H9 (cell line): ENCODE measurements around the gene WNK3. TPM values are rescaled to one million over a fixed set of nuclear protein-coding genes. Genes with fewer than 3 reads are reported as not detected.

Experiments used
- DNase-seq: peaks from one replicate; pipeline ENCODE4 v3.0.0-alpha.2; 2017
- H2AFZ ChIP-seq: one replicate; pipeline ENCODE4 v1.6.1; 2013; ENCODE audit warnings: mild to moderate bottlenecking, low read length, control low read depth, moderate library complexity
- H2AK5ac ChIP-seq: 2 replicates; pipeline ENCODE4 v1.6.1; 2013; ENCODE audit warnings: low read length, control low read depth, mixed read lengths; ENCODE audit not compliant: insufficient read length
- H2BK120ac ChIP-seq: one replicate; pipeline ENCODE4 v1.6.1; 2013; ENCODE audit warnings: low read depth, mild to moderate bottlenecking, low read length, control low read depth, inconsistent platforms; ENCODE audit not compliant: poor library complexity, severe bottlenecking
- H2BK12ac ChIP-seq: 2 replicates; pipeline ENCODE4 v1.6.1; 2013; ENCODE audit warnings: low read length, control low read depth, mixed read lengths, low read depth; ENCODE audit not compliant: insufficient read length
- H2BK15ac ChIP-seq: 2 replicates; pipeline ENCODE4 v1.6.1; 2013; ENCODE audit warnings: low read depth, low read length, control low read depth
- H2BK20ac ChIP-seq: one replicate; pipeline ENCODE4 v1.6.1; 2013; ENCODE audit warnings: low read depth, mild to moderate bottlenecking, low read length, control low read depth, inconsistent platforms; ENCODE audit not compliant: poor library complexity, severe bottlenecking
- H2BK5ac ChIP-seq: 2 replicates; pipeline ENCODE4 v1.6.1; 2013; ENCODE audit warnings: low read length, control low read depth, mixed read lengths; ENCODE audit not compliant: insufficient read length
- H3K14ac ChIP-seq: 2 replicates; pipeline ENCODE4 v1.6.1; 2013; ENCODE audit warnings: low read length, control low read depth; ENCODE audit not compliant: insufficient read depth
- H3K18ac ChIP-seq: 2 replicates; pipeline ENCODE4 v1.6.1; 2013; ENCODE audit warnings: low read depth, mild to moderate bottlenecking, mixed read lengths, low read length, control low read depth; ENCODE audit not compliant: insufficient read length
- H3K23ac ChIP-seq: 2 replicates; pipeline ENCODE4 v1.6.1; 2013; ENCODE audit warnings: low read length, control low read depth, mixed read lengths, low read depth; ENCODE audit not compliant: insufficient read length
- H3K23me2 ChIP-seq: 2 replicates; pipeline ENCODE4 v1.6.1; 2013; ENCODE audit warnings: low read depth, mild to moderate bottlenecking, mixed read lengths, low read length, control low read depth; ENCODE audit not compliant: insufficient read length, poor library complexity, severe bottlenecking
- H3K27ac ChIP-seq: 2 replicates; pipeline ENCODE4 v1.5.1; 2013; ENCODE audit warnings: low read length, control low read depth, mixed read lengths, low read depth; ENCODE audit not compliant: insufficient read length
- H3K27me3 ChIP-seq: 2 replicates; pipeline ENCODE4 v1.6.1; 2013; ENCODE audit warnings: low read length, control low read depth, inconsistent platforms; ENCODE audit not compliant: insufficient read depth
- H3K4ac ChIP-seq: 2 replicates; pipeline ENCODE4 v1.6.1; 2013; ENCODE audit warnings: low read depth, mild to moderate bottlenecking, control low read depth, inconsistent platforms, low read length, moderate library complexity
- H3K4me1 ChIP-seq: 2 replicates; pipeline ENCODE4 v1.6.1; 2013; ENCODE audit warnings: low read length, control low read depth, inconsistent platforms; ENCODE audit not compliant: insufficient read depth
- H3K4me2 ChIP-seq: 2 replicates; pipeline ENCODE4 v1.6.1; 2013; ENCODE audit warnings: low read length, control low read depth, mixed read lengths; ENCODE audit not compliant: insufficient read length, insufficient read depth
- H3K56ac ChIP-seq: 2 replicates; pipeline ENCODE4 v1.6.1; 2013; ENCODE audit warnings: low read depth, mild to moderate bottlenecking, mixed read lengths, low read length, control low read depth; ENCODE audit not compliant: insufficient read length
- H3K79me1 ChIP-seq: 2 replicates; pipeline ENCODE4 v1.6.1; 2013; ENCODE audit warnings: low read depth, mild to moderate bottlenecking, moderate library complexity, low read length, control low read depth, inconsistent platforms; ENCODE audit not compliant: insufficient read depth, poor library complexity, severe bottlenecking
- H3K79me2 ChIP-seq: 2 replicates; pipeline ENCODE4 v1.6.1; 2013; ENCODE audit warnings: low read length, control low read depth, inconsistent platforms; ENCODE audit not compliant: insufficient read depth
- H3K9ac ChIP-seq: 2 replicates; pipeline ENCODE4 v1.6.1; 2013; ENCODE audit warnings: low read length, control low read depth, mixed read lengths; ENCODE audit not compliant: insufficient read length; ENCODE audit errors: extremely low read depth
- H3K9me3 ChIP-seq: one replicate; pipeline ENCODE4 v1.6.1; 2013; ENCODE audit warnings: low read depth, low read length, inconsistent platforms; ENCODE audit not compliant: control insufficient read depth
- H3T11ph ChIP-seq: one replicate; pipeline ENCODE4 v1.6.1; 2013; ENCODE audit warnings: mild to moderate bottlenecking, low read length, control low read depth, inconsistent platforms
- H4K20me1 ChIP-seq: one replicate; pipeline ENCODE4 v1.6.1; 2013; ENCODE audit not compliant: control insufficient read depth, insufficient read length, insufficient read depth
- H4K5ac ChIP-seq: 2 replicates; pipeline ENCODE4 v1.6.1; 2013; ENCODE audit warnings: low read depth, mild to moderate bottlenecking, mixed read lengths, low read length, control low read depth; ENCODE audit not compliant: insufficient read length
- H4K8ac ChIP-seq: replicated peaks from 2 replicates; pipeline ENCODE4 v1.6.1; 2013; ENCODE audit warnings: low read length, control low read depth, mixed read lengths, low read depth; ENCODE audit not compliant: insufficient read length
- H4K91ac ChIP-seq: 2 replicates; pipeline ENCODE4 v1.6.1; 2013; ENCODE audit warnings: low read depth, mild to moderate bottlenecking, moderate library complexity, mixed read lengths, low read length, control low read depth; ENCODE audit not compliant: insufficient read length
- H3K27ac Mint-ChIP-seq, 3 experiments: 2 replicates in 2 of 3; 3 replicates in 1 of 3; pipeline ENCODE4 v1.8.0; 2020 to 2021; ENCODE audit warnings: mixed read lengths in 3 of 3, mild to moderate bottlenecking in 1 of 3, moderate library complexity in 1 of 3
- H3K27me3 Mint-ChIP-seq: 2 replicates; pipeline ENCODE4 v1.8.0; 2021; ENCODE audit warnings: low read depth, mild to moderate bottlenecking, moderate library complexity, mixed read lengths
- H3K36me3 Mint-ChIP-seq, 3 experiments: 2 replicates in 2 of 3; 3 replicates in 1 of 3; pipeline ENCODE4 v1.8.0; 2020 to 2021; ENCODE audit warnings: low read depth in 3 of 3, mixed read lengths in 3 of 3; ENCODE audit not compliant: insufficient read depth in 1 of 3
- H3K4me1 Mint-ChIP-seq, 2 experiments: 2 replicates each; pipeline ENCODE4 v1.8.0; 2020; ENCODE audit warnings: mixed read lengths in 2 of 2
- H3K4me3 Mint-ChIP-seq, 2 experiments: 2 replicates in 1 of 2; 3 replicates in 1 of 2; pipeline ENCODE4 v1.8.0; 2020 to 2021; ENCODE audit warnings: mild to moderate bottlenecking in 2 of 2, mixed read lengths in 2 of 2, moderate library complexity in 1 of 2
- H3K9me3 Mint-ChIP-seq, 2 experiments: 2 replicates in 1 of 2; 3 replicates in 1 of 2; pipeline ENCODE4 v1.8.0; 2020; ENCODE audit warnings: mild to moderate bottlenecking in 2 of 2, mixed read lengths in 2 of 2, moderate library complexity in 1 of 2
- total RNA-seq: library from RNA; stranded (reverse); gene quantifications from 2 replicates; pipeline ENCODE4 v1.2.1, GENCODE V29; 2021
- TF ChIP-seq, protein P1 (sequence below): fragments of 200-600 bp; sonication (generic); conservative IDR thresholded peaks from 3 replicates; pipeline ENCODE4 v1.8.0; 2021; ENCODE audit warnings: antibody characterized with exemption, mild to moderate bottlenecking

Gene WNK3
- total RNA-seq, 1 experiment from 2014 or later: 22.8 TPM

DNA sequence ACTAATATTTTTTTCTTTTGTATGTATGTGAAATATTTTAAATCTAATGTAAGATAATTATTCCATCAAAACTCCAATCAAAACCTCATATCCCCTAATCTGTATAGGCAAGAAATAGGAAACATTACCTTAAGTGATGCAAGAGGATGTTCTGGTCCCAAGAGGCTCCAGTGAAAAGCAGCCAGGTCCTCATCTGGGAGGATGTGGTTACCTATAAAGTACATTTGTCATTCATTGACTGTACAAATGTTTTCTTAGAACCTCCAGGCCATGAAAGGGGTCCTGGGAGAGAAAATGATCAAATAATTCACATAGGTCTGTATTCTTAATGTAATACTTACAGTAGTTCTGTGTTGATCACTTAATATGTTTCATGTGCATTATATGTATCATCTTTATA lies 200.3 kb downstream of the WNK3 start:
- Histone ChIP-seq H3K27ac (no peak overlapping the region), H3K27me3 (no peaks in the 10 kb centered on the region), H2BK15ac (no peak overlapping the region), H3K56ac (no peak overlapping the region), H3K4ac (no peak overlapping the region), H3K9me3 (peaks cover 39% of the 10 kb centered on the region), H2BK12ac (no peak overlapping the region), H4K20me1 (no peaks in the 10 kb centered on the region), H3K4me2 (no peak overlapping the region), H2BK120ac (no peak overlapping the region), H4K8ac (no peak overlapping the region), H3K9ac (no peak overlapping the region), H2BK20ac (no peak overlapping the region), H3K18ac (no peak overlapping the region), H2AFZ (no peak overlapping the region), H3K23ac (no peak overlapping the region), H3K4me1 (no peaks in the 10 kb centered on the region), H3K23me2 (no peaks in the 10 kb centered on the region), H3T11ph (no peak overlapping the region), H3K79me1 (no peaks in the 10 kb centered on the region), H2AK5ac (no peak overlapping the region), H2BK5ac (no peak overlapping the region), H3K14ac (no peak overlapping the region), H3K79me2 (no peaks in the 10 kb centered on the region; the same call in 1 of the 2 replicates), H4K5ac (no peak overlapping the region), H4K91ac (no peak overlapping the region)
- no peak overlapping the region for H3K27ac Mint-ChIP-seq
- peaks cover 68 to 73% of the 10 kb centered on the region in 2 experiments for H3K9me3 Mint-ChIP-seq
- H3K4me1 Mint-ChIP-seq: no peaks in the 10 kb centered on the region
- H3K36me3 Mint-ChIP-seq: peaks cover 13 to 14% (median 13%) of the 10 kb centered on the region in 3 experiments
- no peak overlapping the region for H3K4me3 Mint-ChIP-seq
- TF ChIP-seq, protein P1, sequence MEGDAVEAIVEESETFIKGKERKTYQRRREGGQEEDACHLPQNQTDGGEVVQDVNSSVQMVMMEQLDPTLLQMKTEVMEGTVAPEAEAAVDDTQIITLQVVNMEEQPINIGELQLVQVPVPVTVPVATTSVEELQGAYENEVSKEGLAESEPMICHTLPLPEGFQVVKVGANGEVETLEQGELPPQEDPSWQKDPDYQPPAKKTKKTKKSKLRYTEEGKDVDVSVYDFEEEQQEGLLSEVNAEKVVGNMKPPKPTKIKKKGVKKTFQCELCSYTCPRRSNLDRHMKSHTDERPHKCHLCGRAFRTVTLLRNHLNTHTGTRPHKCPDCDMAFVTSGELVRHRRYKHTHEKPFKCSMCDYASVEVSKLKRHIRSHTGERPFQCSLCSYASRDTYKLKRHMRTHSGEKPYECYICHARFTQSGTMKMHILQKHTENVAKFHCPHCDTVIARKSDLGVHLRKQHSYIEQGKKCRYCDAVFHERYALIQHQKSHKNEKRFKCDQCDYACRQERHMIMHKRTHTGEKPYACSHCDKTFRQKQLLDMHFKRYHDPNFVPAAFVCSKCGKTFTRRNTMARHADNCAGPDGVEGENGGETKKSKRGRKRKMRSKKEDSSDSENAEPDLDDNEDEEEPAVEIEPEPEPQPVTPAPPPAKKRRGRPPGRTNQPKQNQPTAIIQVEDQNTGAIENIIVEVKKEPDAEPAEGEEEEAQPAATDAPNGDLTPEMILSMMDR: no peak
- no peak for DNase-seq
- H3K27me3 Mint-ChIP-seq: no peaks in the 10 kb centered on the region; the same call in 1 of the 2 replicates

Other genes starting within 250 kb of the WNK3 start
- 9.1 and 9.2 TPM in 2 replicates for gene FAM120C, start 174.8 kb downstream of the WNK3 start, total RNA-seq
- gene TSR2, start 82.4 kb upstream of the WNK3 start, total RNA-seq: 51.5 and 51.7 TPM in 2 replicates
- gene FGD1, start 138.2 kb upstream of the WNK3 start, total RNA-seq: 19.2 and 20.2 TPM in 2 replicates
- gene GNL3L, start 172.2 kb upstream of the WNK3 start, total RNA-seq: 64.0 and 69.2 TPM in 2 replicates